ENCODE results near the gene SLC8A1.

Gene SLC8A1

GRCh38 chr2:40127890-40128557, 323.9 kb downstream of the SLC8A1 start:
- no peak for DNase-seq

GRCh38 chr2:40127146-40127545, 324.7 kb downstream of the SLC8A1 start:
- no peak for DNase-seq

- no peak for DNase-seq
Measured at GRCh38 chr2:40126006-40126405, 325.9 kb downstream of the SLC8A1 start.

- DNase-seq: no peak
Measured at GRCh38 chr2:40123746-40124145, 328.1 kb downstream of the SLC8A1 start.

GRCh38 chr2:40123326-40123725, 328.6 kb downstream of the SLC8A1 start:
- no peak for DNase-seq

GRCh38 chr2:40120957-40121356, 330.9 kb downstream of the SLC8A1 start:
- DNase-seq: no peak

GRCh38 chr2:40120026-40120425, 331.9 kb downstream of the SLC8A1 start:
- no peak for DNase-seq

GRCh38 chr2:40118622-40119021, 333.3 kb downstream of the SLC8A1 start:
- no peak for DNase-seq

GRCh38 chr2:40115894-40116293, 336.0 kb downstream of the SLC8A1 start:
- no peak for DNase-seq

- DNase-seq: no peak
Measured at GRCh38 chr2:40115348-40115747, 336.5 kb downstream of the SLC8A1 start.

GRCh38 chr2:40113997-40114396, 337.9 kb downstream of the SLC8A1 start:
- no peak for DNase-seq

GRCh38 chr2:40113272-40113968, 338.5 kb downstream of the SLC8A1 start:
- DNase-seq: no peak

GRCh38 chr2:40109381-40109780, 342.5 kb downstream of the SLC8A1 start:
- no peak for DNase-seq

- no peak for DNase-seq
Measured at GRCh38 chr2:40108851-40109250, 343.0 kb downstream of the SLC8A1 start.

GRCh38 chr2:40106061-40106460, 345.8 kb downstream of the SLC8A1 start:
- no peak for DNase-seq

GRCh38 chr2:40105593-40105992, 346.3 kb downstream of the SLC8A1 start:
- no peak for DNase-seq

GRCh38 chr2:40103590-40103989, 348.3 kb downstream of the SLC8A1 start:
- no peak for DNase-seq

GRCh38 chr2:40103163-40103562, 348.7 kb downstream of the SLC8A1 start:
- no peak for DNase-seq

GRCh38 chr2:40102447-40102846, 349.4 kb downstream of the SLC8A1 start:
- no peak for DNase-seq

GRCh38 chr2:40101131-40101575, 350.7 kb downstream of the SLC8A1 start:
- DNase-seq: no peak

GRCh38 chr2:40100676-40101075, 351.2 kb downstream of the SLC8A1 start:
- DNase-seq: no peak

GRCh38 chr2:40098786-40099470, 353.0 kb downstream of the SLC8A1 start:
- DNase-seq: no peak

- no peak for DNase-seq
Measured at GRCh38 chr2:40097691-40098385, 354.1 kb downstream of the SLC8A1 start.

All from stimulated activated CD4-positive, alpha-beta T cell treated with anti-CD3 and anti-CD28 coated beads, Interleukin-2, amount 100 ng/mL, for 48 hours (primary cell).